Measurements from ENCODE around the gene SLC22A23.

SLC22A23 gene

DNA sequence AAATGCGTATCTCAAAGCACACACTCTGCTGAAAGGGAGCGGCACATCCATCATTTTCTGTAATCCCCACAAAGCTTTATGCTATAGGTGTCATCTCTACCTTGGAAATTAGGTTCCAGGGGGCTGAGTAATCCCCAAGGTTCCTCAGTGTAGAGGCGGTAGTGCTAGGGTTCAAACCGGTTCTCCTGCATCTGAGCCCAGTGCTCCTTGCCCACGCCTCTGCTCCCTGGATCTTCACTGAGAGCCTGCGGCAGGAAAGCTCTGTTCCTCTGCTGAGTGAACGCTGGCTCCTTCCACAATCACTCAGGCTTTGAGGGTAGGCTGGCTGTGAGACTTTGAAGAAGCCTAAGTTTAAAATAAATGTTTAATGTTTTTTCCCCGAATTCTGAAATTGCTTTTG is 24.9 kb downstream of the SLC22A23 start:
- Histone ChIP-seq H3K36me3 (ENCODE audit: control insufficient read depth in 1 of 2, insufficient read depth in 2 of 2, low read length in 2 of 2) (peaks cover 6 to 18% of the 10 kb centered on the region in 2 donors), H3K9ac (ENCODE audit: low read depth in 1 of 2, low read length in 2 of 2) (no peak overlapping the region), H3K4me1 (ENCODE audit: control insufficient read depth in 1 of 2, insufficient read depth in 2 of 2, low read length in 2 of 2) (peaks cover 6 to 13% of the 10 kb centered on the region in 2 donors), H3K4me3 (ENCODE audit: low read depth in 1 of 2, low read length in 2 of 2) (no peak overlapping the region), H3K27me3 (ENCODE audit: control insufficient read depth in 1 of 2, insufficient read depth in 2 of 2, low read length in 2 of 2) (no peaks in the 10 kb centered on the region), H3K27ac (ENCODE audit: low read depth, low read length) (no peak overlapping the region), H3K9me3 (ENCODE audit: control insufficient read depth in 1 of 2, low read length in 2 of 2) (no peaks in the 10 kb centered on the region)

- Histone ChIP-seq H3K9me3 (ENCODE audit: control insufficient read depth in 1 of 2, low read length in 2 of 2) (no peaks in the 10 kb centered on the region), H3K27me3 (ENCODE audit: control insufficient read depth in 1 of 2, insufficient read depth in 2 of 2, low read length in 2 of 2) (peaks cover 0 to 4% of the 10 kb centered on the region in 2 donors), H3K27ac (ENCODE audit: low read depth, low read length) (no peak overlapping the region), H3K9ac (ENCODE audit: low read depth in 1 of 2, low read length in 2 of 2) (no peak overlapping the region), H3K4me3 (ENCODE audit: low read depth in 1 of 2, low read length in 2 of 2) (no peak overlapping the region), H3K36me3 (ENCODE audit: control insufficient read depth in 1 of 2, insufficient read depth in 2 of 2, low read length in 2 of 2) (peaks cover 3 to 8% of the 10 kb centered on the region in 2 donors), H3K4me1 (ENCODE audit: control insufficient read depth in 1 of 2, insufficient read depth in 2 of 2, low read length in 2 of 2) (peaks cover 6 to 14% of the 10 kb centered on the region in 2 donors)
Measured at GRCh38 chr6:3429211-3429610, 27.6 kb downstream of the SLC22A23 start.

DNA sequence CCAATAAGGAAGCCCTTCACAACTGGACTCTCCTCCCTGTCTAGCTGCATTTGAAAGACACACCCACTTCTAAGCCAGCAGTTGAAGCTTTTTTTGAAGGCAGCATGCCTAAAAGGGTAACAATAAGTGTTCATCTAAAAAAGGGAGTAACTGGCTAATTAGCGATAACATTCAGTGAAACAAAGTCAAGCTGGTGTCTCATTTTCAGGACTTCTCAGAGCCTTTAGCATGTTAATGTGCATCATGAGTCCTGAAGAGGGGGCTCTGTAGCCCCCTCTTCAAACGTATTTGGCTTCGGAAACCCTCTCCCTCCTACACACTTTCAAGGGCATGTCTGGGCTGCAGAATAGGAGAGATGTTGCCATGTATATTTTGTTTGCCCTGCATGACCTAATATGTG is 28.1 kb downstream of the SLC22A23 start:
- Histone ChIP-seq H3K27ac (ENCODE audit: low read depth, low read length) (no peak overlapping the region), H3K27me3 (ENCODE audit: control insufficient read depth in 1 of 2, insufficient read depth in 2 of 2, low read length in 2 of 2) (peaks cover 0 to 4% of the 10 kb centered on the region in 2 donors), H3K9me3 (ENCODE audit: control insufficient read depth in 1 of 2, low read length in 2 of 2) (no peaks in the 10 kb centered on the region), H3K9ac (ENCODE audit: low read depth in 1 of 2, low read length in 2 of 2) (no peak overlapping the region), H3K36me3 (ENCODE audit: control insufficient read depth in 1 of 2, insufficient read depth in 2 of 2, low read length in 2 of 2) (peaks cover 3 to 8% of the 10 kb centered on the region in 2 donors), H3K4me1 (ENCODE audit: control insufficient read depth in 1 of 2, insufficient read depth in 2 of 2, low read length in 2 of 2) (peaks cover 6 to 14% of the 10 kb centered on the region in 2 donors), H3K4me3 (ENCODE audit: low read depth in 1 of 2, low read length in 2 of 2) (no peak overlapping the region)

DNA sequence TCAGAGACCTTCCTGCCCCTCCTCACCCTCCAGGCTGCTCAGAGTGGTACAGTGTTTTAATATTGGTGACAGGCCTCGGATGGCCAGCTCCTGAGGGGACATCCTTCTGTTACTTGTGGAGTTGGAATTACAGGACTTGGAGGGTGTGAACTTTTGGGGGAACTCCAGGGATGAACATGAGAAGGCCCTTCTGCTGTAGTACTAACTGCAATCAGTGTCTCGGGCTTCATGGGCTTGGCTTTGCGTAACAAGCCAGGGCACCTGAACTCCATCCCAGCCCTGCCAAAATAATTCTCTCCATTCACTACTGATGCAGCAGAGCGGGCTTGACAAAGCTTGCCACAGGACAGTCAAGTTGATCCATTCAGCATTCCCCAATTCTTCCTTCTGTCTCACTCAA is 28.6 kb downstream of the SLC22A23 start:
- Histone ChIP-seq H3K4me1 (ENCODE audit: control insufficient read depth in 1 of 2, insufficient read depth in 2 of 2, low read length in 2 of 2) (peaks cover 6 to 14% of the 10 kb centered on the region in 2 donors), H3K4me3 (ENCODE audit: low read depth in 1 of 2, low read length in 2 of 2) (no peak overlapping the region), H3K27me3 (ENCODE audit: control insufficient read depth in 1 of 2, insufficient read depth in 2 of 2, low read length in 2 of 2) (peaks cover 0 to 4% of the 10 kb centered on the region in 2 donors), H3K9me3 (ENCODE audit: control insufficient read depth in 1 of 2, low read length in 2 of 2) (no peaks in the 10 kb centered on the region), H3K9ac (ENCODE audit: low read depth in 1 of 2, low read length in 2 of 2) (no peak overlapping the region), H3K36me3 (ENCODE audit: control insufficient read depth in 1 of 2, insufficient read depth in 2 of 2, low read length in 2 of 2) (peaks cover 3 to 8% of the 10 kb centered on the region in 2 donors), H3K27ac (ENCODE audit: low read depth, low read length) (no peak overlapping the region)

- no peak overlapping the region for H3K9ac ChIP-seq (ENCODE audit: low read depth in 1 of 2, low read length in 2 of 2)
- H3K27me3 ChIP-seq (ENCODE audit: control insufficient read depth in 1 of 2, insufficient read depth in 2 of 2, low read length in 2 of 2) = peaks cover 0 to 4% of the 10 kb centered on the region in 2 donors
- peaks cover 3 to 8% of the 10 kb centered on the region in 2 donors for H3K36me3 ChIP-seq (ENCODE audit: control insufficient read depth in 1 of 2, insufficient read depth in 2 of 2, low read length in 2 of 2)
- H3K4me3 ChIP-seq (ENCODE audit: low read depth in 1 of 2, low read length in 2 of 2) = no peak overlapping the region
- no peaks in the 10 kb centered on the region for H3K9me3 ChIP-seq (ENCODE audit: control insufficient read depth in 1 of 2, low read length in 2 of 2)
- H3K27ac ChIP-seq (ENCODE audit: low read depth, low read length) = no peak overlapping the region
- peaks cover 6 to 14% of the 10 kb centered on the region in 2 donors for H3K4me1 ChIP-seq (ENCODE audit: control insufficient read depth in 1 of 2, insufficient read depth in 2 of 2, low read length in 2 of 2)
Measured at GRCh38 chr6:3427687-3428085, 29.2 kb downstream of the SLC22A23 start.

GRCh38 chr6:3426927-3427686 is 29.7 kb downstream of the SLC22A23 start:
- no peak overlapping the region for H3K27ac ChIP-seq (ENCODE audit: low read depth, low read length)
- no peaks in the 10 kb centered on the region for H3K9me3 ChIP-seq (ENCODE audit: control insufficient read depth in 1 of 2, low read length in 2 of 2)
- H3K4me3 ChIP-seq (ENCODE audit: low read depth in 1 of 2, low read length in 2 of 2) = no peak overlapping the region
- H3K9ac ChIP-seq (ENCODE audit: low read depth in 1 of 2, low read length in 2 of 2) = no peak overlapping the region
- peaks cover 6 to 14% of the 10 kb centered on the region in 2 donors for H3K4me1 ChIP-seq (ENCODE audit: control insufficient read depth in 1 of 2, insufficient read depth in 2 of 2, low read length in 2 of 2)
- H3K36me3 ChIP-seq (ENCODE audit: control insufficient read depth in 1 of 2, insufficient read depth in 2 of 2, low read length in 2 of 2) = peaks cover 3 to 6% of the 10 kb centered on the region in 2 donors
- peaks cover 0 to 4% of the 10 kb centered on the region in 2 donors for H3K27me3 ChIP-seq (ENCODE audit: control insufficient read depth in 1 of 2, insufficient read depth in 2 of 2, low read length in 2 of 2)

DNA sequence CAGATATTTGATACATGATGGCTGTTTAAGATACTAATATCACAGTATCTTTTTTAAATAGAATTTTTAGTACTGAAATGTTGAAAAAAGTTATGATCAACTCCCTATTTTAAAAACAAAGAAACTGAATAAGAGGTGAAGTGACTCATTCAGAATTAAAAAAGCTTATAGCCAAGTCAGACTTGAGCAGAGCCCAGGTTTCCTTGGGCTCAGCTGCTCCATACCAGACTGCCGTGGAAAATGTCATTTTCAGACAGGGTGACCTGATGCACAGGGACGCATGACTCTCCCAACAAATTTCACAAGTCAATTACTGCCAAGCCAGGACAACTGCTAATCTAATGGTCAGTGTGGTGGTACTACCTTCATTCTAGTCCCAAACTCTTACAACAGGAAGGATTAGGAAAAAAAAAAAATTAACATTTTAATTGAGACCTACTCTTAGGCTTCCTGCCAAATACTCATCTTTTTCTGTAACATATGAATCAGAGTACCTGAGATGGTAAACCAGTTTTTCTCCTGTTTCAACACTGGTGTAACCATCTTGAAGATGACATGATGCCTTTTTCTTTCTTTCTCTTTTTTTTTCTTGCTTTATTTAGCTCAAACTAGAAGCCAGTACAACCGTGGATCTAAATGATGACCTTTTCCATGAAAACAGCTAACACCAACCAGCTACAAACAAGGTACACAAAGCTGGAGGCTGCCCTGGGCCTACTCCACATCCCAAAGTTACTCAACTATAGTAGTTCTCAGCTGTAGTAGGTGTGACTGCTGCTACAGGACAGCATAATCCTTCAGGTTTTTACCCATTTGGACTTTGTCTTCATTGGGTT is 30.5 kb downstream of the SLC22A23 start:
- Histone ChIP-seq H3K36me3 (ENCODE audit: control insufficient read depth in 1 of 2, insufficient read depth in 2 of 2, low read length in 2 of 2) (peaks cover 0 to 3% of the 10 kb centered on the region in 2 donors), H3K9me3 (ENCODE audit: control insufficient read depth in 1 of 2, low read length in 2 of 2) (no peaks in the 10 kb centered on the region), H3K27me3 (ENCODE audit: control insufficient read depth in 1 of 2, insufficient read depth in 2 of 2, low read length in 2 of 2) (peaks cover 0 to 4% of the 10 kb centered on the region in 2 donors), H3K27ac (ENCODE audit: low read depth, low read length) (no peak overlapping the region), H3K9ac (ENCODE audit: low read depth in 1 of 2, low read length in 2 of 2) (no peak overlapping the region), H3K4me1 (ENCODE audit: control insufficient read depth in 1 of 2, insufficient read depth in 2 of 2, low read length in 2 of 2) (peaks cover 6 to 14% of the 10 kb centered on the region in 2 donors), H3K4me3 (ENCODE audit: low read depth in 1 of 2, low read length in 2 of 2) (no peak overlapping the region)

DNA sequence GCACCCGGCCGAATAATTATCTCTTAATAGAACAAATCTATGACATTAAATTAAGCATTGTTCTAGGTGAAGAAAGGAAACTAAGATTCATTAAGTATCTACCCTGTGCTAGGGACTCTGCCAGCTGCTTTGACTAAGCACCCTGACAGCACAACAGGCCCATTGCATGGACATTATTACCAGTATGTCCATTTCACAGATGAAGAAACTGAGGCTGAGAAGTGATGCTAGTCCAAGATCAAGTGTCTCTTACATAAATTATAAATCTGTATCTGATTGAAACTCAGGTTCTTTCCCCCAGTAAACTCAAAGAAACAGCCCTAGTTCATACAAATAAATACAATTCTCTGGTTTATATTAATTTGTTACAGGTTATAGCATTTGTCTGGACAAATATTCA is 31.3 kb downstream of the SLC22A23 start:
- Histone ChIP-seq H3K4me1 (ENCODE audit: control insufficient read depth in 1 of 2, insufficient read depth in 2 of 2, low read length in 2 of 2) (peaks cover 6 to 14% of the 10 kb centered on the region in 2 donors), H3K9ac (ENCODE audit: low read depth in 1 of 2, low read length in 2 of 2) (no peak overlapping the region), H3K27me3 (ENCODE audit: control insufficient read depth in 1 of 2, insufficient read depth in 2 of 2, low read length in 2 of 2) (peaks cover 0 to 4% of the 10 kb centered on the region in 2 donors), H3K4me3 (ENCODE audit: low read depth in 1 of 2, low read length in 2 of 2) (no peak overlapping the region), H3K9me3 (ENCODE audit: control insufficient read depth in 1 of 2, low read length in 2 of 2) (no peaks in the 10 kb centered on the region), H3K36me3 (ENCODE audit: control insufficient read depth in 1 of 2, insufficient read depth in 2 of 2, low read length in 2 of 2) (peaks cover 0 to 3% of the 10 kb centered on the region in 2 donors), H3K27ac (ENCODE audit: low read depth, low read length) (no peak overlapping the region)

DNA sequence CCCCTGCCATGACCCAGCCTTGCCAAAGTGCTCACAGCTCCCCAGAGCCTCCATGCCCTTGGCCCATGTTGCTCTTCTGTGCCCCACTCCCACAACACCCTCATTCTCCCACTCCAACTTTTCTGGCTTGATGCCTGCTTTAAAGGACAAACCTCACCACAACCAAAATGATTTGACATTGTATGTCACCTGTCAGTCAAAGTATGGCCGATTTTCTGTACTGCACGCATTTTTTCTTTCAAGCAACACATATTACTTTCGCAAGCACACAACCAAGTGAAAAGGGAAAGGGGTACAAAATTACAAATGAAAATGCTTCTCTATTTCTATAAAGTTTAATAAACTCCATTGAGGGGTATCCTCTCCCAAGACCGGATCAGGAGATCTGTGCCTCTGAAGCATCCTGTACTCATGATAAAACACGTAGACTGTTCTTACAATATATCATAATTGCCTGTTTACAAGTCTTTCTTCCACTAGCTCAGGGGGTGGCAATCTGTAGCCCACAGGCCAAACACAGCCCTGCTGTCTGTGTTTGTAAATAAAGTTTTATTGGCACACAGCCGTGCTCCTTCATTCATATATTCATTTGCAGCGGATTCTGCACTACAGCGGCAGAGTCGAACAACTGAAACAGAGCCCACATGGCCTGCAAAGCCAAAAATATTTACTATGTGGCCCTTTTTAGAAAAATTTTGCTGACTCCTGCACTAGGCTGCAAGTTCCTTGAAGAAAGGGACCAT is 32.5 kb downstream of the SLC22A23 start:
- Histone ChIP-seq H3K9me3 (ENCODE audit: control insufficient read depth in 1 of 2, low read length in 2 of 2) (no peaks in the 10 kb centered on the region), H3K4me3 (ENCODE audit: low read depth in 1 of 2, low read length in 2 of 2) (no peak overlapping the region), H3K27ac (ENCODE audit: low read depth, low read length) (no peak overlapping the region), H3K27me3 (ENCODE audit: control insufficient read depth in 1 of 2, insufficient read depth in 2 of 2, low read length in 2 of 2) (peaks cover 0 to 4% of the 10 kb centered on the region in 2 donors), H3K9ac (ENCODE audit: low read depth in 1 of 2, low read length in 2 of 2) (no peak overlapping the region), H3K4me1 (ENCODE audit: control insufficient read depth in 1 of 2, insufficient read depth in 2 of 2, low read length in 2 of 2) (peaks cover 6 to 21% of the 10 kb centered on the region in 2 donors), H3K36me3 (ENCODE audit: control insufficient read depth in 1 of 2, insufficient read depth in 2 of 2, low read length in 2 of 2) (peaks cover 0 to 4% of the 10 kb centered on the region in 2 donors)
